Central memory CD8-positive, alpha-beta T cell (primary cell): ENCODE data around the gene GRHL3.

Source experiments
- ATAC-seq: fragments of 150-1000 bp; cut with Tn5 transposase; replicated peaks from 2 replicates; pipeline ENCODE4 v1.10.0; 2022; ENCODE audit warnings: mild to moderate bottlenecking, moderate FRiP score, moderate number of reproducible peaks; ENCODE audit not compliant: poor library complexity, severe bottlenecking; ENCODE audit errors: extremely low read depth
- DNase-seq, 2 donors: peaks; one replicate each; pipeline ENCODE4 v3.0.0; 2021; ENCODE audit warnings: low spot score in 2 of 2
- H3K27ac Mint-ChIP-seq: one replicate; pipeline ENCODE4 v1.8.0; 2022; ENCODE audit warnings: low read depth, mild to moderate bottlenecking, moderate library complexity, mixed read lengths
- H3K27me3 Mint-ChIP-seq: one replicate; pipeline ENCODE4 v1.8.0; 2022; ENCODE audit warnings: mixed read lengths
- H3K36me3 Mint-ChIP-seq: one replicate; pipeline ENCODE4 v1.8.0; 2022; ENCODE audit warnings: mild to moderate bottlenecking, moderate library complexity, mixed read lengths; ENCODE audit not compliant: insufficient read depth
- H3K4me1 Mint-ChIP-seq: one replicate; pipeline ENCODE4 v1.8.0; 2022; ENCODE audit warnings: mixed read lengths
- H3K4me3 Mint-ChIP-seq: one replicate; pipeline ENCODE4 v1.8.0; 2022; ENCODE audit warnings: mild to moderate bottlenecking, moderate library complexity, mixed read lengths
- H3K9me3 Mint-ChIP-seq: one replicate; pipeline ENCODE4 v1.8.0; 2022; ENCODE audit warnings: mixed read lengths

Gene GRHL3

GRCh38 chr1:24379733-24380315 lies 60.7 kb downstream of the GRHL3 start:
- H3K36me3 Mint-ChIP-seq: peaks cover 2% of the 10 kb centered on the region
- no peak for DNase-seq
- H3K27ac Mint-ChIP-seq: no peak overlapping the region
- H3K4me1 Mint-ChIP-seq: peaks cover 4% of the 10 kb centered on the region
- H3K4me3 Mint-ChIP-seq: no peak overlapping the region
- H3K9me3 Mint-ChIP-seq: no peaks in the 10 kb centered on the region
- ATAC-seq: no peak
- no peaks in the 10 kb centered on the region for H3K27me3 Mint-ChIP-seq

GRCh38 chr1:24380508-24380907 lies 61.4 kb downstream of the GRHL3 start:
- Mint-ChIP-seq H3K4me3 (no peak overlapping the region), H3K4me1 (peaks cover 4% of the 10 kb centered on the region), H3K27ac (no peak overlapping the region), H3K36me3 (peaks cover 2% of the 10 kb centered on the region), H3K27me3 (no peaks in the 10 kb centered on the region), H3K9me3 (no peaks in the 10 kb centered on the region)
- no peak for ATAC-seq
- DNase-seq: no peak

GRCh38 chr1:24381256-24381655 lies 62.1 kb downstream of the GRHL3 start:
- DNase-seq (no peak), ATAC-seq (no peak)
- Mint-ChIP-seq H3K36me3 (peaks cover 2% of the 10 kb centered on the region), H3K4me1 (peaks cover 4% of the 10 kb centered on the region), H3K27ac (no peak overlapping the region), H3K27me3 (no peaks in the 10 kb centered on the region), H3K9me3 (no peaks in the 10 kb centered on the region), H3K4me3 (no peak overlapping the region)

- Mint-ChIP-seq H3K4me1 (peaks cover 4% of the 10 kb centered on the region), H3K27me3 (no peaks in the 10 kb centered on the region), H3K9me3 (no peaks in the 10 kb centered on the region), H3K27ac (no peak overlapping the region), H3K4me3 (no peak overlapping the region), H3K36me3 (peaks cover 2% of the 10 kb centered on the region)
- ATAC-seq (no peak), DNase-seq (no peak)
Observed at GRCh38 chr1:24382165-24382577, 63.0 kb downstream of the GRHL3 start.

GRCh38 chr1:24383381-24383940 lies 64.3 kb downstream of the GRHL3 start:
- ATAC-seq (no peak), DNase-seq (no peak)
- Mint-ChIP-seq H3K4me3 (no peak overlapping the region), H3K27ac (no peak overlapping the region), H3K4me1 (peaks cover 4% of the 10 kb centered on the region), H3K36me3 (peaks cover 2% of the 10 kb centered on the region), H3K27me3 (no peaks in the 10 kb centered on the region), H3K9me3 (no peaks in the 10 kb centered on the region)

- Mint-ChIP-seq H3K36me3 (peaks cover 2% of the 10 kb centered on the region), H3K27ac (no peak overlapping the region), H3K27me3 (no peaks in the 10 kb centered on the region), H3K9me3 (no peaks in the 10 kb centered on the region), H3K4me1 (peaks cover 4% of the 10 kb centered on the region), H3K4me3 (no peak overlapping the region)
- no peak for ATAC-seq
- DNase-seq: no peak
Observed at GRCh38 chr1:24384251-24385090, 65.3 kb downstream of the GRHL3 start.

- H3K9me3 Mint-ChIP-seq: no peaks in the 10 kb centered on the region
- no peak overlapping the region for H3K4me3 Mint-ChIP-seq
- DNase-seq (no peak), ATAC-seq (no peak)
- H3K36me3 Mint-ChIP-seq: peaks cover under 1% of the 10 kb centered on the region
- peaks cover 4% of the 10 kb centered on the region for H3K4me1 Mint-ChIP-seq
- H3K27me3 Mint-ChIP-seq: no peaks in the 10 kb centered on the region
- H3K27ac Mint-ChIP-seq: no peak overlapping the region
Observed at GRCh38 chr1:24385160-24385940, 66.2 kb downstream of the GRHL3 start.

- ATAC-seq: no peak
- Mint-ChIP-seq H3K4me1 (peaks cover 7% of the 10 kb centered on the region), H3K4me3 (no peak overlapping the region), H3K36me3 (peaks cover 3% of the 10 kb centered on the region), H3K27me3 (no peaks in the 10 kb centered on the region), H3K27ac (no peak overlapping the region), H3K9me3 (no peaks in the 10 kb centered on the region)
- DNase-seq: no peak
Observed at GRCh38 chr1:24386241-24386640, 67.1 kb downstream of the GRHL3 start.

GRCh38 chr1:24386931-24387330 lies 67.8 kb downstream of the GRHL3 start:
- H3K27ac Mint-ChIP-seq: no peak overlapping the region
- peaks cover 14% of the 10 kb centered on the region for H3K4me1 Mint-ChIP-seq
- ATAC-seq (no peak), DNase-seq (no peak)
- no peak overlapping the region for H3K4me3 Mint-ChIP-seq
- H3K9me3 Mint-ChIP-seq: no peaks in the 10 kb centered on the region
- H3K36me3 Mint-ChIP-seq: peaks cover 4% of the 10 kb centered on the region
- no peaks in the 10 kb centered on the region for H3K27me3 Mint-ChIP-seq

GRCh38 chr1:24387636-24388175 lies 68.5 kb downstream of the GRHL3 start:
- Mint-ChIP-seq H3K9me3 (no peaks in the 10 kb centered on the region), H3K27me3 (no peaks in the 10 kb centered on the region), H3K4me3 (no peak overlapping the region), H3K27ac (no peak overlapping the region), H3K36me3 (peaks cover 7% of the 10 kb centered on the region), H3K4me1 (peaks cover 21% of the 10 kb centered on the region)
- no peak for DNase-seq
- no peak for ATAC-seq

- ATAC-seq: no peak
- DNase-seq: no peak
- no peak overlapping the region for H3K27ac Mint-ChIP-seq
- H3K27me3 Mint-ChIP-seq: no peaks in the 10 kb centered on the region
- H3K9me3 Mint-ChIP-seq: no peaks in the 10 kb centered on the region
- peaks cover 21% of the 10 kb centered on the region for H3K4me1 Mint-ChIP-seq
- H3K4me3 Mint-ChIP-seq: no peak overlapping the region
- peaks cover 7% of the 10 kb centered on the region for H3K36me3 Mint-ChIP-seq
Observed at GRCh38 chr1:24388331-24388885, 69.3 kb downstream of the GRHL3 start.

GRCh38 chr1:24389231-24389678 lies 70.1 kb downstream of the GRHL3 start:
- Mint-ChIP-seq H3K9me3 (no peaks in the 10 kb centered on the region), H3K27ac (no peak overlapping the region), H3K4me3 (no peak overlapping the region), H3K27me3 (no peaks in the 10 kb centered on the region), H3K36me3 (peaks cover 7% of the 10 kb centered on the region), H3K4me1 (peaks cover 18% of the 10 kb centered on the region)
- ATAC-seq (no peak), DNase-seq (no peak)
